ENCODE data around the gene PTPRD. TPM values are rescaled to one million over a fixed set of nuclear protein-coding genes. Genes with fewer than 3 reads are reported as not detected.

The PTPRD gene
- total RNA-seq, 4 donors from 2014 or later = 19.6 to 78.9 (median 45.6) TPM

DNA sequence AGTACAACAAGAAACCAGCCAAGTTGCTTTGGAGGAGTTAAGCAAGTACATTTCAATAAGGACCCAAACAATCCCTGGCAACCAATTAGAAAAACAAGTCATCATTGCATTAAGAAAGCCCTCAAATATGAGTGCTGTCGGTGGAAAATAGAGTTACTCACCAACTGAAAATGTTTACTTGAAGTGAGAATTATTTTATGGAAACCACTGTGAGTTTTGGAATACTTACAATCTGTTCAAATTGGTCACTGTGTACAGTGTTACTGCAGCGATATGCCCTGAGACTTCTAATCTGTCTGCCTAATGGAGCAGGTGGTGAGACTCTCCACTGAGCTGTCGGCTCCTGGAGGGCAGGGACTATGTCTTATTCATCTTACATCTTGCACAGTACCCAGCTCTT is 1740.0 kb downstream of the PTPRD start:
- WGBS, 2 donors = 59 to 76% methylated on average over 3 of the region's 3 CpGs
- Histone ChIP-seq H3K36me3 (no peaks in the 10 kb centered on the region), H3K27me3 (no peaks in the 10 kb centered on the region), H3K9me3 (no peaks in the 10 kb centered on the region), H3K27ac (no peak overlapping the region), H3K4me3 (replicated peaks in 1 of 3) (no peak overlapping the region), H3K4me1 (no peaks in the 10 kb centered on the region)
- TF ChIP-seq, protein P1, sequence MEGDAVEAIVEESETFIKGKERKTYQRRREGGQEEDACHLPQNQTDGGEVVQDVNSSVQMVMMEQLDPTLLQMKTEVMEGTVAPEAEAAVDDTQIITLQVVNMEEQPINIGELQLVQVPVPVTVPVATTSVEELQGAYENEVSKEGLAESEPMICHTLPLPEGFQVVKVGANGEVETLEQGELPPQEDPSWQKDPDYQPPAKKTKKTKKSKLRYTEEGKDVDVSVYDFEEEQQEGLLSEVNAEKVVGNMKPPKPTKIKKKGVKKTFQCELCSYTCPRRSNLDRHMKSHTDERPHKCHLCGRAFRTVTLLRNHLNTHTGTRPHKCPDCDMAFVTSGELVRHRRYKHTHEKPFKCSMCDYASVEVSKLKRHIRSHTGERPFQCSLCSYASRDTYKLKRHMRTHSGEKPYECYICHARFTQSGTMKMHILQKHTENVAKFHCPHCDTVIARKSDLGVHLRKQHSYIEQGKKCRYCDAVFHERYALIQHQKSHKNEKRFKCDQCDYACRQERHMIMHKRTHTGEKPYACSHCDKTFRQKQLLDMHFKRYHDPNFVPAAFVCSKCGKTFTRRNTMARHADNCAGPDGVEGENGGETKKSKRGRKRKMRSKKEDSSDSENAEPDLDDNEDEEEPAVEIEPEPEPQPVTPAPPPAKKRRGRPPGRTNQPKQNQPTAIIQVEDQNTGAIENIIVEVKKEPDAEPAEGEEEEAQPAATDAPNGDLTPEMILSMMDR (IDR thresholded peaks at IDR 0.05) = no peak
- TF ChIP-seq POLR2A (IDR thresholded peaks at IDR 0.05) = no peak
- DNase-seq = no peak
- intact Hi-C loops (cut with DNase I) = no loop called here

GRCh38 chr9:8871796-8872445 is 1740.9 kb downstream of the PTPRD start:
- intact Hi-C loops (cut with DNase I) = no loop called here

GRCh38 chr9:8871396-8871795 is 1741.4 kb downstream of the PTPRD start:
- H3K36me3 ChIP-seq = no peaks in the 10 kb centered on the region
- no peak overlapping the region for H3K27ac ChIP-seq
- H3K27me3 ChIP-seq = no peaks in the 10 kb centered on the region
- no peak for DNase-seq
- WGBS, 2 donors = 71 to 77% methylated on average over 1 of the region's 1 CpG
- no peaks in the 10 kb centered on the region for H3K9me3 ChIP-seq
- no peak overlapping the region for H3K4me3 ChIP-seq (replicated peaks in 1 of 3)
- TF ChIP-seq, protein P1 (IDR thresholded peaks at IDR 0.05) = no peak
- H3K4me1 ChIP-seq = no peaks in the 10 kb centered on the region
- intact Hi-C loops (cut with DNase I) = no loop called here

More at GRCh38 chr9:8871796-8872445, 1740.9 kb downstream of the PTPRD start:
- Histone ChIP-seq H3K36me3 (no peaks in the 10 kb centered on the region), H3K4me1 (no peaks in the 10 kb centered on the region), H3K9me3 (no peaks in the 10 kb centered on the region), H3K27ac (no peak overlapping the region), H3K27me3 (no peaks in the 10 kb centered on the region), H3K4me3 (replicated peaks in 1 of 3) (no peak overlapping the region)
- WGBS, 2 donors = 80 to 85% methylated on average over 3 of the region's 3 CpGs
- no peak for DNase-seq
- TF ChIP-seq, protein P1 (IDR thresholded peaks at IDR 0.05) = no peak
- no peak for TF ChIP-seq POLR2A (IDR thresholded peaks at IDR 0.05)

GRCh38 chr9:8869812-8870211 is 1743.0 kb downstream of the PTPRD start:
- 92 to 94% methylated on average over 3 of the region's 3 CpGs for WGBS, 2 donors
- no peaks in the 10 kb centered on the region for H3K9me3 ChIP-seq
- no peak for DNase-seq
- no peak overlapping the region for H3K4me3 ChIP-seq (replicated peaks in 1 of 3)
- intact Hi-C loops (cut with DNase I) = no loop called here
- no peak overlapping the region for H3K27ac ChIP-seq
- H3K36me3 ChIP-seq = no peaks in the 10 kb centered on the region
- no peaks in the 10 kb centered on the region for H3K4me1 ChIP-seq
- TF ChIP-seq, protein P1 (IDR thresholded peaks at IDR 0.05) = no peak
- no peak for TF ChIP-seq POLR2A (IDR thresholded peaks at IDR 0.05)
- no peaks in the 10 kb centered on the region for H3K27me3 ChIP-seq

DNA sequence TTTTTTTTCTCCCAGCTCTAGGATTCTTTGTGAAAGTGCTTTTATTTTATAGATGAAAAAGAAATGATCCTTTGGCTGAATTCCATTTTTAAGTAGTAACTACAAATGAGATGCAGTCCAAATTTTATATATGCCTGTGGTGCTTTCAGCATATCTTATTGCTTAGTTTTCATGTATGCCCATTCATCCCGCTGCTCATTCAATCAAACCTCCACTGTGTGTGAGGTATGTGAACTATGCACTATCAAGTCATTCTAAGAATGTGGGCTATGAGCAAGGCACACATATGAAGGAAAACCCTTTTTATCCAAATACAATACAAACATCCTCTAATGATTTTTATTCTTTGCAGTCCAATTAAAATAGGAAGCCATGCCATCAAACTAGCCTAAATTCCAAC is 1744.2 kb downstream of the PTPRD start:
- H3K27me3 ChIP-seq = no peaks in the 10 kb centered on the region
- H3K27ac ChIP-seq = no peak overlapping the region
- WGBS, 2 donors = 91 to 95% methylated on average over 1 of the region's 1 CpG
- H3K9me3 ChIP-seq = no peaks in the 10 kb centered on the region
- no peaks in the 10 kb centered on the region for H3K36me3 ChIP-seq
- intact Hi-C loops (cut with DNase I) = no loop called here
- H3K4me3 ChIP-seq (replicated peaks in 1 of 3) = no peak overlapping the region
- DNase-seq = no peak
- H3K4me1 ChIP-seq = no peaks in the 10 kb centered on the region
- TF ChIP-seq POLR2A (IDR thresholded peaks at IDR 0.05) = no peak
- TF ChIP-seq, protein P1 (IDR thresholded peaks at IDR 0.05) = no peak

Measured in thyroid gland (tissue), 4 donors.